ENCODE measurements around the gene SIRT2. TPM values are rescaled to one million over a fixed set of nuclear protein-coding genes. Genes with fewer than 3 reads are reported as not detected.

SIRT2 gene
- total RNA-seq, 1 donor from 2014 or later, result 54.2 TPM

DNA sequence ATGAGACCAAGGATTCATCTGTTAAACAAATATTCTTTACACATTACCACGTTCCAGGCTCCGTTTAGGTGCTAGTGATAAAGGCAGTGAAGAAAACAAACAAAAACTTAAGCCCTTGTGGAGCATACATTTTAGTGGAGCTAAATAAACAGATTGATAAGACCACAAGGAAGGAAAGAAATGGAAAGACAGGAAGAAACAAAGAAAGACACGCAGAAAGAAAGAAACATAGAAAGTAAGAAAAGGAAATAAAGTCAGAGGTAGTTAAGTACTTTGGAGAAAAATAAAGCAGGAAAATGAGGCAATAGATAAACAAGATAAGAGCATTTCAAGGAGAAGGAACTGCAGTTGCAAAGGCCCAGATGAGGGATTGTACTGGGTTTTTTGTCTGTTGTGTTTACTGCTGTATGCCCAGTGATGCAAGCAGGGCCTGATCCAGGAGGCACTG, 1.3 kb upstream of the SIRT2 start:
- no peaks in the 10 kb centered on the region for H3K27me3 Mint-ChIP-seq (ENCODE audit: low read depth)
- peak overlapping the region; percentile 96 for H3K4me3 Mint-ChIP-seq (ENCODE audit: unreplicated experiment)
- TF ChIP-seq, protein P1, sequence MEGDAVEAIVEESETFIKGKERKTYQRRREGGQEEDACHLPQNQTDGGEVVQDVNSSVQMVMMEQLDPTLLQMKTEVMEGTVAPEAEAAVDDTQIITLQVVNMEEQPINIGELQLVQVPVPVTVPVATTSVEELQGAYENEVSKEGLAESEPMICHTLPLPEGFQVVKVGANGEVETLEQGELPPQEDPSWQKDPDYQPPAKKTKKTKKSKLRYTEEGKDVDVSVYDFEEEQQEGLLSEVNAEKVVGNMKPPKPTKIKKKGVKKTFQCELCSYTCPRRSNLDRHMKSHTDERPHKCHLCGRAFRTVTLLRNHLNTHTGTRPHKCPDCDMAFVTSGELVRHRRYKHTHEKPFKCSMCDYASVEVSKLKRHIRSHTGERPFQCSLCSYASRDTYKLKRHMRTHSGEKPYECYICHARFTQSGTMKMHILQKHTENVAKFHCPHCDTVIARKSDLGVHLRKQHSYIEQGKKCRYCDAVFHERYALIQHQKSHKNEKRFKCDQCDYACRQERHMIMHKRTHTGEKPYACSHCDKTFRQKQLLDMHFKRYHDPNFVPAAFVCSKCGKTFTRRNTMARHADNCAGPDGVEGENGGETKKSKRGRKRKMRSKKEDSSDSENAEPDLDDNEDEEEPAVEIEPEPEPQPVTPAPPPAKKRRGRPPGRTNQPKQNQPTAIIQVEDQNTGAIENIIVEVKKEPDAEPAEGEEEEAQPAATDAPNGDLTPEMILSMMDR (IDR thresholded peaks at IDR 0.05), result no peak
- H3K27ac Mint-ChIP-seq (ENCODE audit: unreplicated experiment), result peak overlapping the region; percentile 95
- peaks cover 7% of the 10 kb centered on the region for H3K36me3 Mint-ChIP-seq (ENCODE audit: low read depth)
- H3K9me3 Mint-ChIP-seq (ENCODE audit: low read depth), result no peaks in the 10 kb centered on the region
- peaks cover 26% of the 10 kb centered on the region for H3K4me1 Mint-ChIP-seq (ENCODE audit: low read depth)
- DNase-seq (ENCODE audit: low spot score), result no peak

DNA sequence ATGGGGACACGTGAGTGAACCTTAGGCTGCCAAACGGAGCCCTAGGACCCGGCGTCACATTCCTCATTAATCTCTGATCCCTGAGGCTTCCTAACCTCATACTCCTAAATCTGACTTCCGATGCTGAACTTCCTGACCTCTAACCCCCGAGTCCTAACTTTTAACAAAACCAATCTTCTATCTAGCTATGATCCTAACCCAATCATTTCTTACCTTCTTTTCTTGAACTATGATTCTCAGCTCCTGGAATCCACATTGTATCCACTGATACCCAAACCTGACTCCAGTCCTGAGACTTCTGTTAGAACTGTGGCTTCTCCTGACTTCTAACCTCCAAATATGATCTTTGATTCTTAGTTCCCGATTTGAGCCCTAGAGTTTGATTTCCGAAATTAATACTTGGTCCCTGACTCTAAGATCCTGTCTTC, 798 bp upstream of the SIRT2 start:
- Mint-ChIP-seq H3K9me3 (ENCODE audit: low read depth) (no peaks in the 10 kb centered on the region), H3K27ac (ENCODE audit: unreplicated experiment) (peak overlapping the region; percentile 95), H3K4me1 (ENCODE audit: low read depth) (peaks cover 26% of the 10 kb centered on the region), H3K36me3 (ENCODE audit: low read depth) (peaks cover 5% of the 10 kb centered on the region), H3K4me3 (ENCODE audit: unreplicated experiment) (peak overlapping the region; percentile 96), H3K27me3 (ENCODE audit: low read depth) (no peaks in the 10 kb centered on the region)
- TF ChIP-seq, protein P1 (IDR thresholded peaks at IDR 0.05), result no peak
- no peak for DNase-seq (ENCODE audit: low spot score)

DNA sequence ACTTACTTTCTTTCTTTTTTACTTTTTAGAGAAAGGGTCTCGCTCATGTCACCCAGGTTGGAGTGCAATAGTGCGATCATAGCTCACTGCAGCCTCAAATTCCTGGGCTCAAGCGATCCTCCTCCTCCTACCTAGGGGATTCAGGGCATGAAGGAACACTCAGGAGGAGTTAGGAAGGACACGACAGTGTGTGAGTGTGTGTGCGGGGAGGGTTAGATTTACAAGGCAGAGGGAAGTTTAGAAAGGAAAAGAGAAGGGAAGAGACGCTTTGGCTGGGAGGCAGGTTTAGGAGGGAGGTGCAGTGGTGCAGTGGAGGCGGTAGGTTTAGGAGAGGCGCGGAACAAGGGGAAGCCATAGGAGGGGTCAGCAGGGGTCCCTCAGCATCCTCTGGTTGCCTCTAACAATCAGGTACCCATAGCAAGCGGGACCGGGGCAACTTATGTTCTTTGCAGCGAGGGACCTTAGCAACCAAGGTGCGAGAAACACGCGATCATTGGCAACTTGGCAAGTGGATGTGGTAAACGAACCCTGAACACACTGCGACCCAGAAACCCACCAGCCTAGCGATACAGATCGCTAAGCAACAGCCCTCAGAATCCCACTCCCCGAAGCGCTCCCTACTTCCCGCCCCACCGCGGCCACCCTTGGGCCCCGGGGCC, 501 bp downstream of the SIRT2 start:
- DNase-seq (ENCODE audit: low spot score), result no peak
- TF ChIP-seq, protein P1 (IDR thresholded peaks at IDR 0.05), result no peak
- no peaks in the 10 kb centered on the region for H3K27me3 Mint-ChIP-seq (ENCODE audit: low read depth)
- H3K36me3 Mint-ChIP-seq (ENCODE audit: low read depth), result no peaks in the 10 kb centered on the region
- H3K9me3 Mint-ChIP-seq (ENCODE audit: low read depth), result no peaks in the 10 kb centered on the region
- peak overlapping the region; percentile 98 for H3K27ac Mint-ChIP-seq (ENCODE audit: unreplicated experiment)
- peak overlapping the region; percentile 96 for H3K4me3 Mint-ChIP-seq (ENCODE audit: unreplicated experiment)
- H3K4me1 Mint-ChIP-seq (ENCODE audit: low read depth), result peaks cover 26% of the 10 kb centered on the region

DNA sequence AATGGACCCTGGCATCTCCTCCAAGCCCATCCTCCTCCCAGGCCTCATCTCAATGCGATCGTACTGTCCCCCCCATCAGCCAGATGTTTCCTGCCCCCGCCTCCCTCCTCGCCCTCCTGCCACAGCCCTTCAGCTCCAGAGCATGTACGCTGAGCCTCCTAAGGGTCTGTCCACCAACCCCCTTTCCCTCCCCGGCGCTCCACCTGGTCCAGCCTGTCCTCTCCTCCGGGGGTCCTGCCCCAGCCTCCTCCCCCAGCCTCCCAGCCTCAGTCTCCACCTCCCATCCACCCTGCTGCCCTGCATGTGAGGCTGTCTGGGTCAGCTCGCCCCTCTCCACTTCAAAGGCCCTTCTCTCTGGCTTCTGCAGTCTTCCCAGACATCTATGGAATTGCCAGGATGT, 4.5 kb downstream of the SIRT2 start:
- H3K4me1 Mint-ChIP-seq (ENCODE audit: low read depth), result peaks cover 17% of the 10 kb centered on the region
- no peak overlapping the region for H3K27ac Mint-ChIP-seq (ENCODE audit: unreplicated experiment)
- H3K9me3 Mint-ChIP-seq (ENCODE audit: low read depth), result no peaks in the 10 kb centered on the region

DNA sequence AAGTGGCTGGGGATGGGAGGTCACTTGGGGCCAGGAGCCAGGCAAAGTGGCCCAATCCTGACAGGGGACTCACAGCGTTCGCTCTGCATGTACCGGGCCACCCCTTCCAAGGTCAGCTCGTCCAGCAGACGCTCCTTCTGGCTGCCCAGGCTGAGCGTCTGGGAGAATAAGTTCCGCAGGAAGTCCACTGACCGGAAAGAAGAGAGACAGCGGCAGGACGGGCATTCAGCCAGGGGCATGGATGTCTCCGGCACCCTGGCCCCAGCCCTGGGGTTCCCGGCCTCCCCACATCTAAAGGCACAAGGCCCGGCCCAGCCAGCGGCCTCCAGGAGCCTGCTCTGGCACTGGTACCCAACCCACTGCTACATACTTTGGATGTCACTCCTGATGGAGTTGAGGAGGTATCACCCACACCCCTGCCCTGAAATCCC, 6.1 kb downstream of the SIRT2 start:
- peaks cover 10% of the 10 kb centered on the region for H3K4me1 Mint-ChIP-seq (ENCODE audit: low read depth)
- no peak for DNase-seq (ENCODE audit: low spot score)
- peaks cover 9% of the 10 kb centered on the region for H3K36me3 Mint-ChIP-seq (ENCODE audit: low read depth)
- H3K27ac Mint-ChIP-seq (ENCODE audit: unreplicated experiment), result no peak overlapping the region
- TF ChIP-seq, protein P1 (IDR thresholded peaks at IDR 0.05), result no peak
- no peaks in the 10 kb centered on the region for H3K9me3 Mint-ChIP-seq (ENCODE audit: low read depth)
- H3K4me3 Mint-ChIP-seq (ENCODE audit: unreplicated experiment), result no peak overlapping the region
- H3K27me3 Mint-ChIP-seq (ENCODE audit: low read depth), result no peaks in the 10 kb centered on the region

More for the DNA sequence above, 4.5 kb downstream of the SIRT2 start:
- Mint-ChIP-seq H3K4me3 (ENCODE audit: unreplicated experiment) (no peak overlapping the region), H3K36me3 (ENCODE audit: low read depth) (peaks cover 3% of the 10 kb centered on the region), H3K27me3 (ENCODE audit: low read depth) (no peaks in the 10 kb centered on the region)
- DNase-seq (ENCODE audit: low spot score), result peak; percentile 92
- TF ChIP-seq, protein P1 (IDR thresholded peaks at IDR 0.05), result no peak
